GM12874 (cell line): Measurements from ENCODE around the gene ALDH9A1.

Experiments
- CTCF ChIP-seq: IDR thresholded peaks from 2 replicates; pipeline ENCODE4 v1.5.1; 2011; ENCODE audit warnings: low read depth, mild to moderate bottlenecking, control low read depth, low read length, moderate library complexity; ENCODE audit not compliant: insufficient read depth

Gene ALDH9A1

GRCh38 chr1:165680303-165680702 lies 18.1 kb downstream of the ALDH9A1 start:
- no peak for TF ChIP-seq CTCF

- no peak for TF ChIP-seq CTCF
Observed at GRCh38 chr1:165679282-165680036, 18.9 kb downstream of the ALDH9A1 start.

GRCh38 chr1:165678509-165678908 lies 19.9 kb downstream of the ALDH9A1 start:
- no peak for TF ChIP-seq CTCF

- no peak for TF ChIP-seq CTCF
Observed at GRCh38 chr1:165675794-165676193, 22.6 kb downstream of the ALDH9A1 start.

- no peak for TF ChIP-seq CTCF
Observed at GRCh38 chr1:165674599-165674998, 23.8 kb downstream of the ALDH9A1 start.

GRCh38 chr1:165671526-165671925 lies 26.8 kb downstream of the ALDH9A1 start:
- TF ChIP-seq CTCF = no peak

- no peak for TF ChIP-seq CTCF
Observed at GRCh38 chr1:165668184-165668583, 30.2 kb downstream of the ALDH9A1 start.
